ENCODE results near the gene SLC43A2.
"Not testable (repeated sequence)": the region's sequence is repeated elsewhere in the genome, so short reads cannot be mapped to it uniquely, and the experiment has no call there.

The SLC43A2 gene

DNA sequence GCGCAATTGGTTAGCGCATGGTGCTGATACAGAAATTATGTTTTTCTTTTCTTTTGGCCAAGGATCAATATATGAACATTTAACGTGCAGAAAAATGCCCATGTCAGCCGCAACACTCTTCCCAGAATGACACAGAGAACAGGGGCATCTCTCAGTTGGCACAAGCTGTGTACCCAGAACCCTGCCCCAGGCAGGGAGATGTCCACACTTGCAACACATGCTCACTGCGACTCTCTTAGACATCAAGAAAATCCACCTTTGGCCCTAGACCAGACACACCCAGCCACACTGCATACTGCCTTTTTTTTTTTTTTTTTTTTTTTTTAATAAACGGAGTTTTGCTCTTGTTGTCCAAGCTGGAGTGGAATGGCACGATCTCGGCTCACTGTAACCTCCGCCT, 83.0 kb downstream of the SLC43A2 start:
- DNase-seq = no peak

DNA sequence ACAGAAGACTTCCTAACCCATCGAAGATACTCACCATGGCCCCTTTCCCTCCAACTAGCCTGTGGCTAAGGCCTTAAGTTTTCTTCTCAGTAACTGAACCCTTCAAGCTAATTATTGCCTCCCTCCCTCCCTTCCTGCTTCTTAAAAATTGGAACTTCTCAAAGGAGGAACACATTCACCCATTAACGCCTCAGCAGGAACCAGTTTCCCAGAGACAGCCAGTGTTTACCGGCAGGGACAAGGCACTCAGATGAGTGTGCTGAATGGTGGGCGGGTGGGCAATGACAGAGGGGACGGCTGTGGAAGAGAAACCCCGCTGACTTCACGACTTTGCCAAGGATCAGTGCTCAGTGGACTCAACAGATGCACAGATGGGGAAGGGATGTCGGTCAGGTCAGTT, 86.3 kb downstream of the SLC43A2 start:
- no peak for DNase-seq

DNA sequence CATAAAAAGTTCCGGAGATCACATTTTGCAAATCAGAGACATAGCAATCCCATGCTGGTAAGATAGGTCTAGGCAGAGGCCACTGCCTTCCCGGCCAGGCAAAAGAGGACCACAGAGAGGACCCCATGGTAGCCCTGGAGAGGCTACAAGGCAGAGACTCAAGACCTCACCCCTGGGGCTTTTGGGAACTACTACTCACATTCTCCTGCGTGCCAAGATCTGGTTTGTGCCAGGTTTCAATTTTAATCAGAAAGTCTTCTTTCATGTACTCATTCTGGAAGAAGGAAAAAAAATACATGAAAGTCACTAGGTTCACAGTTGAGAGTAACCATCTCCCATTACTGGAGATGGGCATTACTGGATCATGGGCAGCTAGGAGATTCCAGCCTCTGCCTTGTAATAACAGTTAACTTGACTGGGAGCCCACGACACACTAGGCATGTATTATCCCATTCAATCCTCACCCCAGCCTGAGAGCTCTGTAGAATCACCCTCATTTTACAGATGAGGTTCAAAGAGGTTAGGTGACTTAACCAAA, 87.2 kb downstream of the SLC43A2 start:
- DNase-seq = no peak

DNA sequence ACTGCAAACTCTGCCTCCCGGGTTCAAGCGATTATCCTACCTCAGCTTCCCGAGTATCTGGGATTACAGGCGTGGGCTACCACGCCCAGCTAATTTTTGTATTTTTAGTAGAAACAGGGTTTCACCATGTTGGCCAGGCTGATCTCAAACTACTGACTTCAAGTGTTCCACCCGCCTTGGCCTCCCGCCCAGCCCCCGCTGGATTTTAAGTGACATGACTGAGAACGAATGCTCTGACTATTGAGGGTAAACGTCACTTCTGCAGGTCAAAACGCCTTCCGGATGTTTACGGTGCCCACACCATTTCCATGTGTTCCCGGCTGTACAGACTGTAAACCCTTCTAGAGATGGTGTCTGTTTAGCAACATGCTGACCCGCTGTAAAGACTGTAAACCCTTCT, 88.8 kb downstream of the SLC43A2 start:
- no peak for DNase-seq

DNA sequence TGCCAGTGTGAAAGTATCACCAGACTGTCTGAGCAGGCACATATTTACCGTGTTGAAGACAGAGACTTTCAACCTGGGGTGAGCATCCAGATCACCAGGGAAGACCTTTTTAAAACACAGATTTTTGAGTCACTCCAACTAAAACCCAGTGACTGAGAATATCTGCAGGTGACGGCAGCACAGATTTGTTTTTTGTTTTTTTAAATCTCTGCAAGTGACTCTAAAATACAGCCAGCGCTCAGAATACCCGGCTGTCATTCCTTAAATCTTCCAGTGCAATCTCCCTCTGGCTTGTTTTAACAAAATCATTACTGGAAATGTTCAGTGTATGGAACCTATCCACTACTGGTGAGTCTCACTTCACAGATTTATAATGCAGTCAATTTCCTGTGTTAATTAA, 92.9 kb downstream of the SLC43A2 start:
- DNase-seq = no peak

DNA sequence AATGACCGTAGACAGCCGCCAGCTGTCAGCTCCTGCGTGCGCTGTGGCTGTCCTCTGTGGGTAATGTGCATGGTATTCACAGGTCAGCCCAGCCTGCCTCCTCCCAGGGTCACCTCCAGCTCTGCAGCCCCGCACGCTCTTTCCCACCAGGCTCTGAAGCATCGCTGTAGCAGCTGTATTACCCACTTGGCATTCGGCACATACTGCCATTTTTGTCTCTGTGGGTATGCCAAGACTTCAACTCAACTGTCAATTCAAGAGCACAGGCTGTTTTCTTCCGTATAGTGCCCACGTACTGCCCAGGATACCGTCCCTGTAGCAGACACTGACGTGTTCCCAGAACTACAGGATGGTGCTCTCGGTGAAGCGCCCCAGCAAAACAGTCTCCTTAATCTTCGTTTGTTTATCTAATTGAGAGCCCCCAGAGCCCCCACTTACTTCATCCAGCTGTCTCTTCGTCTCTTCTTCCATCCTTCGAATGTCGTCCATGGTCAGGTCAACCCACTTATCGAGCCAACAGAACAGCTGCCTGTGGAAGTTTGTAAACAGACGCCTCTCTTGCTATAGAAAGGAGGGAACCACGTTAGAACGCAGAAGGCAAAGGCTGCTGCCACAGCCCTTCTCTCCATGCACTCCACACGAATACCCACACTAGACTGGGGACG, 94.8 kb downstream of the SLC43A2 start:
- no peak for DNase-seq

DNA sequence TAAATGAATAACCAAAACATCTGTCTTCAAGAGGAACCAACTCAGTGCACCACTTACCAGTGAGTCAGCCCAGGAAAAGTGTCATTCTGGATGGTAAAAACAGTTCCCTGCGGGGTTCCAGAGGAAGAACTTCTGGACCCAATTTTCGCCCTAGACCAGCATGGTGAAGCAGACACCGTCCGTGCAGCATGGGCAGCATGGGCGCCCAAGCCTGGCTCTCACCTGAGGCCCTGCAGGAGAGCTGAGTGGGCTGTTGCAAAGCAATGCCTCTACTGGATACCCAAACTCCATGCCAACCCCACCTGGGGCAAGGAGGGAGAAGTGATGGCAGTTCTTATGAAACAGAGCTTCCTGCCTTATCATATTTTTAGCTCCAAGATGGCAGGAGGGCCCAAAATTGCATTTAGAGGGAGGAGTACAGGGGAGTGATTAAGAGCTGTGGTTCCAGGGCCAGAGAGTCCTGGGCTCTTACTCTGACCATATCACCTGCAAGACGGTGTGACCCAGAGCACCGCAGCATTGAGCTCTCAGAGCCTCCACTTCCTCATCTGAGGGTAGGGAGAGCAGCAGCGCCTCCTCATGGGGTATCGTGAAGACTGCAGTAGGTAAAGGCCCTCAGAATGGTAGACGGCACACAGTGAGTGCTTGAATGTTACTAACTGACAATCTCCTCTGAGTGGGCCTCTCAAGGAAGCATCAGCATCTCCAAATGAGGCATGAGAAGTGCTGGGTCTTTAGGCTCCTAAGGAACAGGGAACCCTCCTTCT, 95.6 kb downstream of the SLC43A2 start:
- no peak for DNase-seq

DNA sequence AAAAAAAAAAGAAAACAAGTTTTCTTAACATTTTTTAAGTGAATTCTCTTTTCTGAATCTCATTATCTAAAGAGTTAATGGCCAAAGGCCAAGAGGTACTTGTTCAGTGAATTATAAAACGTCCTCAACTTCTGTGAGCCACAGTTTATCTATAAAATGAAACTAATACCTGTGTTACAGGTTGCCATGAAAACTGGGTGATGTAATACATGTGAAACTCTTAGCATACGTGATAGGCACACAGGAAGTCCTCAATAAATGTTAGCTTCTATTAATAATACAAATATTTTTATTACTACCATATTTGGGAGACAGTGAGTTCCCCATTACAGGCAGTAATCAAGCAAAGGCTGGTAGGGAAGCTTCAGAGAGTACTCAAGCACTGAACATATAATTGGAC, 98.8 kb downstream of the SLC43A2 start:
- no peak for DNase-seq

DNA sequence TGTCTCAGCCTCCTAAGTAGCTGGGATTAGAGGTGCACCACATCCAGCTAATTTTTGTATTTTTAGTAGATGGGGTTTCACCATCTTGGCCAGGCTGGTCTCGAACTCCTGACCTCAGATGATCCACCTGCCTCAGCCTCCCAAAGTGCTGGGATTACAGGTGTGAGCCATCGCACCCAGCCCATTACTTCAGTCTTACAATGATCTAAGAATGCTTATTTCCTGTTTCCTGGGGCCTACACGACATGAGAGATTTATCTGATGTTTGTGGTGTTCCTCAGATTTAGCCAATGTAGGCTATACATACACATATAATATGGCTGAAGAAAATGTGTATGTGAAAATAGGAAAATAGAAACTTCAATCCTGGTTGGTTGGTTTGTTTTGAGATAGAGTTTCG, 101.8 kb downstream of the SLC43A2 start:
- DNase-seq = not testable (repeated sequence)

DNA sequence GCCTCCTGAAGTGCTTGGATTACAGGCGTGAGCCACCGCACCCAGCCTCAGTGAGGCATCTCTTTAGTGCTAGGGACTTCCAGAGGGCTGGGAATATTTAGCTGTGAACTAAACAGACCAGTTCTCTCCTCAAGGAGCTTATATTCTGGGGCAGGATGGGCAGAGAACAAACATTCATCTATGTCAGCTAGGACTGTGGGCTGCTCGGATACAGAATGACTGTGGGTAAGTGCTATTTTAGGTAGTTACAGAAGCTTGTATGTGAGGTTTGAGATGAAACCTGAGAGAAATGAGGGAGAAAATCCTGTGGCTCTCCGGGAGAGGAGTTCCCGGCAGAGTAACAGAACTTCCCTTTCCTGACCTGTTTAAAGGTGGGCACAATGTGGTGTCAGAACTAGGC, 106.0 kb downstream of the SLC43A2 start:
- no peak for DNase-seq

DNA sequence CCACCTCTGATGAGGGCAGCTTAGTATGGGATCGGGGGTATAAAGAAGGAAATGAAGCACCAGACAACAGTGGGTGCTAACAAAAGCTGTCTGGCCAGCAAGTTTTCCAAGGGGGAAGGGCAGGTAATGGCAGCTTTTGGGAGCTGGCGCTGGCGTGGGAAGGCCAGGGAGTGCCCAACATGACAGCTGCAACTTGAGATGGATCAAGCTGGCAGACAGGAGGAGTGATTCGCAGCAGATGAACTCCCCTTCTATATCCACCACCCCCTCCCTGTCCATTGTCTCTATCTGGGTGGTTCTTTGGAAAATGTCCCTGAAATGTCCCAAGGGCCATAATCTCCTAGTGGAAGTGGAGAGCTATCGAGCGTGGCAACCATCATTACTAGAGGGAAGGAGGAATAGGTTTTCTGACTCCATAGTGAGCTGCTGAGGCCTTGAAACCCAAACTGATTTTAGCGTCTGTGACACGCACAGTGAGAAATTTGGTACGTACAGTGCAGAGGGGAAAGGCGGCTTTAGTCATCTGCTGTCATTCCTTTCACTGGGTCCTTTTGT, 107.5 kb downstream of the SLC43A2 start:
- no peak for DNase-seq

DNA sequence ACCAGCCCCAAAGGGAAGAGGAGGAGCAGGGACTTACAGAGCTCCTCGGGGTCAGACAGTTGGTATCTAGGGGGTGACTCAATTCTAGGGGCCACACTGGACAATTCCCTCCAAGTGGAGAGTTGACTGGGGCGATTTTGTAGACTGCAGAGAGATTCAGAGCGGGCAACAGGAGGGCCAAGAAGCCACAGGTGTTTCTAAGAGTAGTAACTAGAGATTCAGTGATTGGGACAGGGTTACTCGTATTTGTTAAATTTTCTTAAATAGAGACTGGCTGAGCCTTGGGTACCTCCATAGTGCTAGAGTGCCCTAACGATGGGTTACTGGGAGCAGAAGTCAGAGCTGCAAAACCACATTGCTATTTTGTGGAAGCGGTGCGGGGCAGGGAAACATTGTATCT, 109.0 kb downstream of the SLC43A2 start:
- no peak for DNase-seq

Measured in hypothalamus (tissue), 51 donors.